NCI-H187 treated with DMSO at 0.1 percent for 48 hours (cell line): ENCODE data around the gene KCNK15.
"Not testable (repeated sequence)": the region's sequence is repeated elsewhere in the genome, so short reads cannot be mapped to it uniquely, and the experiment has no call there.

Source experiments
- DNase-seq: peaks from one replicate; lab custom pipeline; 2025; lab: John Stamatoyannopoulos, UW

The KCNK15 gene

GRCh38 chr20:44759595-44759994, 13.9 kb downstream of the KCNK15 start:
- no peak for DNase-seq

DNA sequence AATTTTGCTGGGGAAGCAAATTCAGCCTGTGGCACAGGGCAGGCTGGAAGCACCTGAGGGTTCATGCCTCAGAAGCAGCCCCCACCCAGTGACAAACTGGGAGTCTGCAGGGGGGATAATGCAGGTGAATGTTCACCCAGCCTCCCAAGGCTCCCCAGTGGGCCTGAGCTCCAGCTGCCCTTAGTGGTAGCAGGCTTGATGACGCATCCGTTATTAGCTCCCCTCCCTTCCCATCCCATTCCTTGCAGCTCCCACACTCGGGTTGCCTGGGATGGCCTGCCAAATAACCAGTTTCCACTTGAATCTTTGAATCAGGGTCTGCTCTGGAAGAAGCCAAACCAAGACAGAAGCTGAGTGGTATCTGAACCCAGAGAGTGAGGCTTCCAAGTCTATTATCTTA, 15.8 kb downstream of the KCNK15 start:
- no peak for DNase-seq

DNA sequence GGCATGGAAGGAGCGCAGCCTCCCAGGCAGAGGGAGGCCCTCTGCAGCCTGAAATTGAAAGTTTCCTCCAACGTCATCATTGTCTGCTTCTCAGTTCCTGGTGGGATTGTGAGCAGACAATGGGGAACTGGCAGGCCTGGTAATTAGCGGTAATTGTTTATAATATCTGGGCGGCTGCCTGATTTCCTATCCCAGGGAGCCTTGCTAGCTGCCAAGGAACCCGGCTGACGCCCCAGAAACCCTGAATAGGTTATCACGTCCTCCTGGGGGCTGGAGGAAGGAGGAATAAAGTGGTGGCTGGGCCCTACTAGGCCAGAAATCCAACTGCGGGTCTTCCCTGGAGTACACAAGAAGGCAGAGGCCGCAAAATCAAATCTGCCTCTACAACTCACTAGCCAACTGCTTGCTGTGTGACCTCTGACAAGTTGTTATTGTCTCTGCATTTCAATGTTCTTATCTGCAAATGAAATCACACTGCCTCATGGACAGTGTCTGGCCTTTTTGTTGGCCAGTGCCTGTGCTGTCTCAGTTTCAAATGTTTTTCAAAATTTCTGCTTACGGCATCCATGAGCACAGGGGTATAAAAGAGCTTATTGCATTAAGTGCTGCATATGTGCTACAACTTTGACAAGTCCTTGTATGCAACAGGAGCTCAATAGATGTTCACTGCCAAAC, 16.9 kb downstream of the KCNK15 start:
- DNase-seq = no peak

- DNase-seq = not testable (repeated sequence)
These were observed 18.1 kb downstream of the KCNK15 start for GRCh38 chr20:44763798-44764197.

DNA sequence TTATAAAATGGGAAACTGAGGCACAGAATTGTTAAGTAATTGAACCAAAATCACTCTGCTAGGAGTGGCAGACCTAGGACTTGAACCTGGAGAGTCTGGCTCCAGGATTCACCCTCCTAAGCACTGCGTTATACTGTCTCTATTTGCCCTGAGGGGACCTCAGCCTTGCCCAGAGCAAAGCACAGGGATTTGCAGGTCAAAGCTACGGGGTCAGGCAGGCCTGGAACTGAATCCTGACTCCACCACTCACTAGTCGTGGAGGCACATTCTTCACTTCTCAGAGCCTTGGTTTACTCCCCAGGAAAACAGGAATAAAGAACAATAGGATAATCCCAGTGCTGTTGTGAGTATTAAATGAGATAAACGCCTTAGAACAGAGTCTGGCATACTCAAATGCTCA, 19.4 kb downstream of the KCNK15 start:
- DNase-seq = no peak

DNA sequence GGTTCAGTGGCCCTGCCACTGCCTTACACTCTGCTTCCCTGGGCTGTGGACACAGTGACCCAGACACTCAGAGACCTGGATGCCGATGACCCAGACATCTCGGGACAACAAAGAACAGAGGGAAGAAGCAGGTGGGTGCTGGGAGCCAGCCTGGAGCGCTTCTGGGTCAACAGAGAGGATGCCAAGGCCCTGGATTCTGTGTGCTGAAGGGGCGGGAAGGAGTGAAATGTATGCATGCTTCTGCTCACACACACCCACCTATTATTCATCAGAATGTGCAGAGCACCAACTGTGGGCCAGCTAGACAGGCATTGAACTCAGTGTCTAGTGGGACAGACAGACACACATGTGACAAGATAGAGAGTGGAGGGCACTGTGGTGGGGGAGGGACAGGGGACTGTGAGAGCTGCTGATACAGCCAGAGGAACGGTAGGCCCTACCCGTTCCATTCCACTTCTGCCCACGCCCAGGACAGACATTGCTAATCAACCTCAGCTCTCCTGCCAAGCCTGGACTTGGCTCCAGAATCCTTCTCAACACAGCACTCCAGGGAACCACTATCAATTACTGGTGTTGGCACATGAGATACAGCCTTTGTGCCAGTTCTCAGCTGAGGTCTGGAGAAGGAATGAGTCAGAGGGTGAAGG, 20.2 kb downstream of the KCNK15 start:
- DNase-seq = no peak

DNA sequence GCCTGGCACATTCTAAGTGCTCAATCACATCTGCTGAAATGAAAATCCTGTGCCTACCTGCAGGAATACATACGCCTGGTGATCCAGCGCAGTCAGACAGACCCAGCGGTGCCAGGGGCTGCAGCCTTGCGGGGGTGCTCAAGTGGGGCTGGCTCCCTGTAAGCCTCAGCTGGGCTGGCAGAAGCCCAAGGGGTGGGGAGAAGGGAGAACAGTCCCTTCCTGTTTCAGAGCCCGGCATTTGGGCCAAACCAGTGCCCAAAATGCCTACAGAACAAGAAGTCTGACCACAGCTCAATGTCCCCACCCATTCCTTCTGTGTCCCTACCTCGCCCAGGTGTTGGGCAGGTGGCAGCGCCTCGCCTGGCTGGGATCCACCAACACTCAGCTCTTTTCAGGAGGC, 22.6 kb downstream of the KCNK15 start:
- no peak for DNase-seq

- no peak for DNase-seq
These were observed 23.3 kb downstream of the KCNK15 start for GRCh38 chr20:44768854-44769480.

GRCh38 chr20:44769481-44769863, 23.8 kb downstream of the KCNK15 start:
- DNase-seq = no peak

DNA sequence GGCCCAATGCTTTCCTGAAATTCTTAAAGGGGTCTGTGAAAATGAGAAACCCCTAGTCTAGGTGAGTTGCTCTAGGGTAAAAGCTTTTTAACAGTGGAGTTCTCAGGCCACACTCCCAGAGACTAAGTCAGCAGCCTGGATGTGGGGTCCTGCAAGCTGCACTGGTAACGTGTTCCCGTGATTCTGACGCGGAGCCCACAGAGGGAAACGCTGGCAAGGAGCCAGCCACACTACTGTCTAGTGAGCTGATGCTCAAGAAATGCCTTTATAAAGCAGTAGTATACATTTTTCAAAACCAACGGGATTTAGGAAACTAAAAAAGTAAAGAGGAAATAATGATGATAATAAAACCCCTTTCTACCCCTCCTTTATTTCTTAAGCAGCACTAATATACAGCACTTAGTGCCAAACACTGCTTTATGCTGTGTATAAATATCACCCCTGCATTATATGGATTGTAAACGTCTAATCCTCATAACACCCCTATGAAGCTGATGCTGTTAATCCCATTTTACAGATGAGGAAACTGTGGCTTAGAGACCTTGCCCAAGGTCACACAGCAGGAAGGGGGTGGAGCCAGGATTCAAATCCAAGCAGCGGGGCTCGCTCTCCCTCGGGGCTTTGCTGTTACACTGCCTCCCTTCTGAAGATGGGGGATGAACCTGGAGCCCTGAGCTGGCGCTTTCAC, 25.0 kb downstream of the KCNK15 start:
- no peak for DNase-seq

GRCh38 chr20:44771172-44771535, 25.5 kb downstream of the KCNK15 start:
- DNase-seq = no peak

GRCh38 chr20:44772636-44773035, 27.0 kb downstream of the KCNK15 start:
- no peak for DNase-seq

DNA sequence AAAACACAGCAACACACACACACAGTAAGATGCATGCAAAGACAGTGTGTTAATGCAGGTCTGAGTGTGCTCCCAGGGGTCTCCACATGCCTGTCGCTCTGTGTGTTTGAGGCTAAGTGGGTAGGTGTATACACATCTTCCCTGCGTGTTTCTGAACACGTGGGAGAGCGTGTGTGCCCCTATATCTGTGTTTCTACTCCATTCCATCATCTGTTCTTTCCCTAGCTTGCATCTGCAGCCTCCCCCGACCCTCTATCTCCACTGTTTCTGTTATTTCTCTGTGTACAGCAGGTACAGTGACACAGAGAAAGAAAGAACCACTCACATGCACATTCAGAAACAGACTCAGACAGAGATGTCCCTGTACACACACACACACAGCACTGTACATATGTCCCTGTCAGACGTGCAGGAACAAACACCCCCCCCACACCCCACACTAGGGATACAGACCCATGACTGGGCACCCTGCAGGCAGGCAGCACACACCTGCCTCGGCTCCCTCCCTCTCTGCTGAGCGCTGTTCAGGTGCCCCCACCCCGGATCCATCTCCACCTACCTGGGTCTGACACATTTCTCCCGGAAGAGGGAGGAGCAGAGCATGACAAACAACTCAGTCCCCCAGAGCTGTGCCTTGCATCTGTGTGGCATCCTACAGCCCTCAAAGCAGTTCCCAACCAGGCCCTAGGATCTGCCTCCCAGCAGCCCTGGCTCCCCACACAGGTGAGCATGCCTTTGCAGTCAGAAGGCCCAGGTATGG, 27.6 kb downstream of the KCNK15 start:
- DNase-seq = no peak

- DNase-seq = no peak
These were observed 31.3 kb downstream of the KCNK15 start for GRCh38 chr20:44776980-44777379.

- DNase-seq = no peak
These were observed 34.6 kb downstream of the KCNK15 start for GRCh38 chr20:44780226-44780625.

- DNase-seq = no peak
These were observed 35.5 kb downstream of the KCNK15 start for GRCh38 chr20:44781118-44781517.

- no peak for DNase-seq
These were observed 36.1 kb downstream of the KCNK15 start for GRCh38 chr20:44781791-44782190.

DNA sequence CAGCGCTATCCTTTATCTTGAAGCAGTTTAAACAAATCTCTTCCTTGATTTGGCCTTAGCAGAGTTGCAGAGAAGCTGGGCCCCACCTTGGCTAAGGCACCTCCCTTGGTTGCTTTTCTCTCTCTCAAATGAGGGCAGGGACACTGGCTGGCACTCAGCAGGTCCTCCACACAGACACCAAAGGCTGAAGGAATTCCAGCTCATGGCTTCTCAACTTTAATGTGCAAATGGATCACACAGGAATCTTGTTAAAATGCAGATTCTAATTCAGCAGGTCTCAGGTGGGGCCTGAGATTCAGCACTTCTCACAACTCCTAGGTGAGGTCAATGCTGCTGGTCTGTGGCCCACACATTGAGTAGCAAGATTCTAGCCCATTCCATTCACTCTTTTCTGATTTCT, 39.0 kb downstream of the KCNK15 start:
- no peak for DNase-seq

DNA sequence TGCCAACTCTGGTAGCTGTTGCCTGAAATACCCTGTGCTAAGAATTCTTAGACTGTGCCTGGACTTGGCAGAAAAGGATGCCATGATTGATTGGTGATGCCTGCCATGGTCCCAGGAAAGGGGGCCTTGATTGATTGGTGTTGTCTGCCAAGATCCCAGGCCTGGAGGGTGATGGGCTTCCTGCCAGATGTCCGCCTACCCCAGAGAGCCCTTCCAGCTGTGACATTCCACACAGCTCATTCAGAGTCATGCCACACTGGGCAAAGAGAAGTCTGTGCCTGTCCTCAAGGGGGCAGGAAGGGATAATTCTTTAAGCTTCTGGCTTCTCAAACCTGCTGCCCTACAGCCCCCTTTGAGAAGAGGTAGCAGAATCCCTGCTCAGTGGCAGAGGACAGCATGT, 40.1 kb downstream of the KCNK15 start:
- DNase-seq = no peak

- DNase-seq = no peak
These were observed 41.6 kb downstream of the KCNK15 start for GRCh38 chr20:44787299-44787698.

- DNase-seq = no peak
These were observed 43.2 kb downstream of the KCNK15 start for GRCh38 chr20:44788706-44789456.
